Large intestine (tissue), 3 donors: ENCODE measurements around the gene LOXHD1. TPM values are rescaled to one million over a fixed set of nuclear protein-coding genes. Genes with fewer than 3 reads are reported as not detected.

Experiments
- DNase-seq, 2 donors: peaks; one replicate each; pipeline versions ENCODE4 v3.0.0 to v3.0.0-alpha.2; 2013
- H3K27ac ChIP-seq: one replicate; pipeline ENCODE4 v1.5.1; 2013; ENCODE audit warnings: low read length
- H3K27me3 ChIP-seq: 2 replicates; pipeline ENCODE4 v1.6.1; 2013; ENCODE audit warnings: low read length; ENCODE audit not compliant: control insufficient read depth, insufficient read depth
- H3K36me3 ChIP-seq: 2 replicates; pipeline ENCODE4 v1.6.1; 2013; ENCODE audit warnings: low read length; ENCODE audit not compliant: control insufficient read depth, insufficient read depth
- H3K4me1 ChIP-seq: one replicate; pipeline ENCODE4 v1.6.1; 2013; ENCODE audit warnings: low read length; ENCODE audit not compliant: control insufficient read depth, insufficient read depth
- H3K4me3 ChIP-seq: one replicate; pipeline ENCODE4 v1.5.1; 2013; ENCODE audit warnings: low read length
- H3K9me3 ChIP-seq: one replicate; pipeline ENCODE4 v1.6.1; 2013; ENCODE audit warnings: mild to moderate bottlenecking, low read depth, low read length, moderate library complexity; ENCODE audit not compliant: control insufficient read depth
- WGBS: methylation state at CpG from one replicate; pipeline ENCODE4 v1.1.5; 2013; ENCODE audit warnings: low lambda C conversion rate; ENCODE audit not compliant: insufficient coverage; 5-methylcytosine and 5-hydroxymethylcytosine counted together
- polyA plus RNA-seq: library from polyadenylated mRNA; unstranded; fragments of 120-200 nt; gene quantifications from one replicate; pipeline ENCODE4 v1.2.1, GENCODE V29; 2013

The LOXHD1 gene
- polyA plus RNA-seq, 1 donor, result 0.49 TPM

DNA sequence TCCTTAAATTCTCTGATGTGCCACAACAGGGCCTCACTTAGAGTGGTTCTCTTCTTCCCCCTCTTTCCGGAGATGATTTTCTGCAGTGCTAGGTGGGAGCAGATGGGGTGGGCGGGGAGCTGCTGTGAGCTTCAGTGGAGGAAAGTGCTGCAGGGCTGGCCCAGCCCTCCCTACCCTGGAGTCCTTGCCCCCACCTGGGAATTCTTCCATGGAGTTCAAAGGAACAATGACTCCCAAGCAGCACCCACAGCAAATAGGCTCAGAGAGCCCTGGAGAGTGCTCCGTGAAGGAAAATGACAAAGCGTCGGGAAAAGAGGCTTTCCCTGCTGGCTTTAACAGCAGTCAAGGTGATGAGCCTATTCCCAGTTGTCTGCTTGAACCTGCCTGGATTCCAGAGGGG, 28.8 kb downstream of the LOXHD1 start:
- Histone ChIP-seq H3K4me3 (no peak overlapping the region), H3K27ac (no peak overlapping the region), H3K36me3 (no peaks in the 10 kb centered on the region), H3K9me3 (no peaks in the 10 kb centered on the region), H3K4me1 (no peaks in the 10 kb centered on the region), H3K27me3 (no peaks in the 10 kb centered on the region)
- WGBS, result no CpG with 5 or more reads among the region's 5 CpGs
- DNase-seq, result no peak

DNA sequence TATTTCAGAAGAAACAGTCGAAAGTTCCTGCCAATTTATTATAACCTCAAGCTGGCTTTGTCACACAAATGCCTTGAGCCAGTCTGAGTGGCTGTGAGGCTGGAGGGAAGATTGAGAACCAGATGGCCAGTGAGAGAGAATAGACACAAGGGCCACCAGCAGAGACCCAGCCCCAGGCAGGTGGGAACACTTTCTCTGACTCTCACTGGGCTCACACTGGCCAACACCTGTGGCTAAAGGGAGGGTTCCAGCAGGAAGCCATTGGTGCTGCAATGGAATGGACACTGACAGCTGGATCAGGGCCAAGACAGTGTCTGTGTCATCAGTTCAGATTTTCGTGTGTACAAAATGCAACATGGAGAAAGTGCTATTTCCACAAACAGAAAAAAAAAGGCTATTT, 29.9 kb downstream of the LOXHD1 start:
- no peak overlapping the region for H3K4me3 ChIP-seq
- no peaks in the 10 kb centered on the region for H3K9me3 ChIP-seq
- H3K4me1 ChIP-seq, result no peaks in the 10 kb centered on the region
- DNase-seq, result no peak
- H3K27ac ChIP-seq, result no peak overlapping the region
- H3K27me3 ChIP-seq, result no peaks in the 10 kb centered on the region
- no CpG with 5 or more reads among the region's 2 CpGs for WGBS
- no peaks in the 10 kb centered on the region for H3K36me3 ChIP-seq

DNA sequence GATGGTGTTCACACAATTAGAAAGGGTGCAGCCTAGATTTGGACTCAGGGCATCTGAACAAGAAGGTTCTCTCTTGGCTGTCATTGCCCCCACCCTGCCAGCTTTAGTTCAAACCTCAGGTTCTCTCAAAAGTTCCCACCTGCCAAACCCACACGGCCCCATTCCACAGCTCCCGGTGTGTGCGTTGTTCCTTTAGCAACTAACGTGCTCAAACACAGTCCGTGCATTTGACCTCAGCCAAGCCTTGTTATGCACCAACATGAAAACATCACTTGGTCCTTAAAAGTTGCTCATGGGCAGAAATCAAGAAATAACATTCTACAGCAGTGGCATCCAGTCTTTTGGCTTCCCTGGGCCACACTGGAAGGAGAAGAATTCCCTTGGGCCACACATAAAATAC, 32.0 kb downstream of the LOXHD1 start:
- no peak for DNase-seq

GRCh38 chr18:46624127-46624526, 32.9 kb downstream of the LOXHD1 start:
- Histone ChIP-seq H3K27ac (no peak overlapping the region), H3K4me1 (no peaks in the 10 kb centered on the region), H3K27me3 (no peaks in the 10 kb centered on the region), H3K4me3 (no peak overlapping the region), H3K36me3 (no peaks in the 10 kb centered on the region), H3K9me3 (no peaks in the 10 kb centered on the region)
- no CpG with 5 or more reads among the region's 11 CpGs for WGBS
- no peak for DNase-seq

More for the DNA sequence above, 32.0 kb downstream of the LOXHD1 start:
- Histone ChIP-seq H3K4me1 (no peaks in the 10 kb centered on the region), H3K27me3 (no peaks in the 10 kb centered on the region), H3K27ac (no peak overlapping the region), H3K36me3 (no peaks in the 10 kb centered on the region), H3K4me3 (no peak overlapping the region), H3K9me3 (no peaks in the 10 kb centered on the region)
- no CpG with 5 or more reads among the region's 5 CpGs for WGBS

- H3K4me3 ChIP-seq, result no peak overlapping the region
- WGBS, result no CpG with 5 or more reads among the region's 10 CpGs
- DNase-seq, result no peak
- no peak overlapping the region for H3K27ac ChIP-seq
- H3K27me3 ChIP-seq, result no peaks in the 10 kb centered on the region
- H3K4me1 ChIP-seq, result no peaks in the 10 kb centered on the region
- no peaks in the 10 kb centered on the region for H3K36me3 ChIP-seq
- H3K9me3 ChIP-seq, result no peaks in the 10 kb centered on the region
Observed at GRCh38 chr18:46623541-46623940, 33.5 kb downstream of the LOXHD1 start.

GRCh38 chr18:46622999-46623398, 34.0 kb downstream of the LOXHD1 start:
- Histone ChIP-seq H3K9me3 (no peaks in the 10 kb centered on the region), H3K27ac (no peak overlapping the region), H3K4me1 (no peaks in the 10 kb centered on the region), H3K27me3 (no peaks in the 10 kb centered on the region), H3K4me3 (no peak overlapping the region), H3K36me3 (no peaks in the 10 kb centered on the region)
- no peak for DNase-seq
- WGBS, result no CpG with 5 or more reads among the region's 3 CpGs

DNA sequence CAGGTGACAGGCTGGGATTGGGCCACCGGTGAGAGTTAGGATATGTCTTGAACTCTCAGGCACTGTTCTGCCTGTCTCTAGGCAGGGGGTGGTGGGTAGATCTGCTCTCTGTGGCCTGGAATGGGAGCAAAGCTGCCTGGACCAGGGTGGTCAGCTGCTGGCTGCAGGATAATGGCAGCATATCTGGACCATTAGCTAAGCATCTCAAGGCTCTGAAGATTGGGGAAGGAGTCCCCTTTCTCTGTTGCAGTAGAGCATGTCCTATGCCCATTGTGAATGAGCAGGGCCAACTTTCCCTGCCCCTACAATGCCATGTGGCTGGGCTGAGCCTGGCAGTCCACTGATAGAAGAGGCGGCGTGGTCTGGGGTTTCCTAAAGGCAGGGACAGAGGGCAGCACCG, 34.6 kb downstream of the LOXHD1 start:
- no peaks in the 10 kb centered on the region for H3K27me3 ChIP-seq
- no peak for DNase-seq
- WGBS, result no CpG with 5 or more reads among the region's 4 CpGs
- H3K36me3 ChIP-seq, result no peaks in the 10 kb centered on the region
- no peak overlapping the region for H3K4me3 ChIP-seq
- no peaks in the 10 kb centered on the region for H3K4me1 ChIP-seq
- H3K9me3 ChIP-seq, result no peaks in the 10 kb centered on the region
- no peak overlapping the region for H3K27ac ChIP-seq

DNA sequence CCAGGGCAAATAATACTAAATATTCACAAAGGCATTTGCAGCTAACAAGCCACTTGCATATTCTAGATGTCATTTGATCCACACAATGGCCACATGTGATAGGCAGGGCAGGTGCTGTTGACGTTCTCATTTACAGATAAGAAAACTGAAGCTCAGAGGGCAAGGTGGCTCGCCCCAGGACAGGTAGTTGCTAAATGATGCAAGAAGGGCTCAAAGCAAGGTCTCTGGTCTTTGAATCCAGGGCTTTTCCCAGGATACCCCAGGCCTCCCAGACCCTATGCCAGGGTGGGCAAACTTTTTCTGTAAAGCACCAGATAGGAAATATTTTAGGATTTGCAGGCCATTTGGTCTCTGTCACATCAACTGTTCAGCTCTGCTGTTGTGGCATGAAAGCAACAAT, 35.1 kb downstream of the LOXHD1 start:
- Histone ChIP-seq H3K27ac (no peak overlapping the region), H3K36me3 (no peaks in the 10 kb centered on the region), H3K4me3 (no peak overlapping the region), H3K27me3 (no peaks in the 10 kb centered on the region), H3K4me1 (no peaks in the 10 kb centered on the region), H3K9me3 (no peaks in the 10 kb centered on the region)
- DNase-seq, result no peak
- no CpG with 5 or more reads among the region's 2 CpGs for WGBS

GRCh38 chr18:46621111-46621766, 35.8 kb downstream of the LOXHD1 start:
- 100% methylated on average over 1 of the region's 6 CpGs for WGBS
- Histone ChIP-seq H3K27me3 (no peaks in the 10 kb centered on the region), H3K4me1 (no peaks in the 10 kb centered on the region)

DNA sequence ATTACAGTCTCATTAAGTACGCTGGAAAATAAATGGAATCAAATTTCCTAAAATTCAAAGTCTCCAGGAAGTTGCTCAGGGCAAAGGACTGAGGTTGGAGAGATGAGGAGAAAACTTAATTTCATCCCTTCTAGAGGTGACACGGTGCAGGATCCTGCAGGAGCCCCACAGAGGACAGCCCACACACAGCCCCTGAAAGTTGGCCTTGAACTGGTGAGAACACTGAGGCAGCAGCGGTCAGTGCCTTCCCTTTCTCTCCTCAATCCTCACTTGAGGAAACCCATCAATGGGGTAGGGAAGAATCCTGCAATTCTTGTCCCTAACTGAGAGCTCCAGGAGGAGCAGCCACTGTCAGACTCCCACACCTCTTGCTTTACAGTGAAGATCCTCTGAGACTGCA, 37.5 kb downstream of the LOXHD1 start:
- H3K4me3 ChIP-seq, result no peak overlapping the region
- no CpG with 5 or more reads among the region's 3 CpGs for WGBS

More at GRCh38 chr18:46621111-46621766, 35.8 kb downstream of the LOXHD1 start:
- no peaks in the 10 kb centered on the region for H3K36me3 ChIP-seq
- H3K27ac ChIP-seq, result no peak overlapping the region
- no peaks in the 10 kb centered on the region for H3K9me3 ChIP-seq
- DNase-seq, result no peak
- no peak overlapping the region for H3K4me3 ChIP-seq

DNA sequence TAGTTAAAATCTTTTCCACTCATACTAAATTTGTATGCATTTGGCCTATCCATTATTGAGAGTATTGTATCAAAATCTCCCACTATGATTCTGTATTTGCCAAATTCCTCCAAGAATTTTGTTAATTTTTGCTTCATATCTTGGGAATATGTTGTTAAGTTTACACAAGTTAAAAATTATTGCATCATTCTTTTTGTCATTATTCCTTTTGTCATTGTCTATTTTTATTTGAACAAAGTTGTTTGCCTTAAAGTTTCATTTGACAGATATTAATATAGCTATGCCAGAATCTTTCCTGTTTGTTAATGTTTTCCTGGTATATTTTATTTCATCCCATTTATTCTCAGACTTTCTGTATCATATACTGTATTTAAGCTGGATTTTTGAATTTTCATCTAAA, 41.3 kb downstream of the LOXHD1 start:
- H3K4me3 ChIP-seq, result no peak overlapping the region
- no peaks in the 10 kb centered on the region for H3K4me1 ChIP-seq
- no peaks in the 10 kb centered on the region for H3K36me3 ChIP-seq
- no peaks in the 10 kb centered on the region for H3K27me3 ChIP-seq
- H3K27ac ChIP-seq, result no peak overlapping the region
- no peaks in the 10 kb centered on the region for H3K9me3 ChIP-seq
- no peak for DNase-seq

More for the DNA sequence above, 37.5 kb downstream of the LOXHD1 start:
- no peak for DNase-seq
- no peaks in the 10 kb centered on the region for H3K27me3 ChIP-seq
- H3K27ac ChIP-seq, result no peak overlapping the region
- no peaks in the 10 kb centered on the region for H3K36me3 ChIP-seq
- no peaks in the 10 kb centered on the region for H3K9me3 ChIP-seq
- H3K4me1 ChIP-seq, result no peaks in the 10 kb centered on the region
